ENCODE data around the gene CCDC201.

The CCDC201 gene

GRCh38 chr7:45873035-45873354 lies at the start of gene CCDC201:
CCDC201 (minus strand) TSS chr7:45873082; CDS start chr7:45873007, 75 bp downstream.
- no peak for DNase-seq

- DNase-seq, result no peak
Measured at GRCh38 chr7:45921699-45922519, 49.0 kb upstream of the CCDC201 start.

DNA sequence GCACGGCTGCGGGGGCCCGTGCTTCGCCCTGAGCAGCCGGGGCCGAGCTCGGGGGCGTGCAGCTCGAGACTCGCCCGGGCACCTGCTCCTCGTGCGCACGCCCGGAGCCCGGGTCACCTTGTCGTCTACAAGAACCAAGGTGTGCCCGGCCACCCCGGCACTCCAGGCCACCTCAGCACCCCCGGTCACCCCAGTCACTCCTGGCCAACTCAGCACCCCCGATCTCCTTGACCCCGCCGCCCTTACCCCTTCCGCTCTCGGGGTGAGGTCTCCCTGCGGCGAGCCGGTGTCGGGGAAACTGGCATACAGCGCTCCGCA lies 48.5 kb upstream of the CCDC201 start:
- DNase-seq, result no peak

DNA sequence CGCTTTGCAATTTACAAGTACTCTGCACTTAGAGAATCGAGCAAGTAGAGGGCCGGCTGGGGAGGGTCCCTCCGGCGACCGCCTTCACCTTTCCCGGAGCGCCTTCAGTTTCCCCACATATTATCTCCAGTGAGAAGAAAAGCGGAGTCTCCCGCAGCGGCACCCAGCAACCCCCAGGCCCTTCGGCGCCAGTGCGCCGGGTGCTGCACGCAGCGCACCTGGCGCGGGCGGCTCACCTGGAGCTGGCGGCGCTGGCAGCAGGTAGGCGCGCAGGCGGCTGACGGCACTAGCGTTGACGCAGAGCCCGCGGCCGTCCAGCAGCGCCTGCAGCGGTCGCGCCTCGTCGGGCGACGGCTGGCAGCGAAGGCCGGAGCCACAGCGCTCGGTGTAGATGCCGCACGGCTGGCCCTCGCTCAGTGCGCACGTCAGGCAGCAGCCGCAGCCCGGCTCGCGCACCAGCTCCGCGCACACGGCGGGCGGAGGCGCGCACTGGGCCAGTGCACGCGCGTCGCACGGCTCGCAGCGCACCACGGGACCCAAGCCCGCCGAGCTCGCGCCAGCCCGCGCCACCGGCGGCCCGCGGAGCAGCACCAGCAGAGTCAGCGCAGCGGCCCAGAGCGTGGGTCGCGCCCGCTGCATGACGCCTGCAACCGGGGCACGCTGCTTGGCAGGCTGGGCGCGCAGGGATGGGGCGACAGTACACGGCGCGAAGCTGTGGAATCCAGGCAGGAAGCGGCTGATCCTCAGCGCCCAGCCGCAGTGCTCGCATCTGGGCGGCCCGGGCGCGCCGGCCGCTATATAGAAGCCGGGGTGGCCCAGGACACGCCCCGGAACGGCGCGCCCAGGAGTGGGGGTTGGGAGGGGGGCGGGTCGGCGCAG lies 47.9 kb upstream of the CCDC201 start, which contains the start of gene IGFBP3:
Gene IGFBP3, minus strand, starts transcription at position 771 of the 879 bp plus-strand sequence. Its CDS starts 132 bp downstream, at position 639.
- no peak for DNase-seq

DNA sequence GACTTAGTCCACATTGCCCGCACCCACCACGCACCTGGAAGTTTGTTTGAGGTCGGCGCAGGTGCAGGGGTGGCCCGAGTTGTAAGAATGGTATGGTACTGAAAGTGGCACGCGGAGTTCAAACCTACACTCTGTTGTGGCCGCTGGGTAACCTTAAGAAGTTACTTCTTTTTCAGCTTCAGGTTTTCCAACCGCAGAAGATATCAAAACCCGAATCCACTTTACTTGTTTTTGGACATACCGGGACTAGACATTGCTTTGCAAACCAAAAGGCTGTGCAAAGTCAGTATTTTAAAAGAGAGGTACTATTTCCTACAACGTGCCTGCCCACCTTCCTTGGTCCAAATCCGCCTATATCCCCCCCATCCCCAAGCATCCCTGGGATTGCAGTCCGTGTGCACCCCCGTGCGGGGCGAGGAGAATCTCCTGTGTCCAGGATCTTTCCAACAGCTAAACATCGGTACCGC lies 47.1 kb upstream of the CCDC201 start:
- no peak for DNase-seq

GRCh38 chr7:45919231-45919784 lies 46.4 kb upstream of the CCDC201 start:
- DNase-seq, result no peak

- DNase-seq, result no peak
Measured at GRCh38 chr7:45918556-45918955, 45.7 kb upstream of the CCDC201 start.

DNA sequence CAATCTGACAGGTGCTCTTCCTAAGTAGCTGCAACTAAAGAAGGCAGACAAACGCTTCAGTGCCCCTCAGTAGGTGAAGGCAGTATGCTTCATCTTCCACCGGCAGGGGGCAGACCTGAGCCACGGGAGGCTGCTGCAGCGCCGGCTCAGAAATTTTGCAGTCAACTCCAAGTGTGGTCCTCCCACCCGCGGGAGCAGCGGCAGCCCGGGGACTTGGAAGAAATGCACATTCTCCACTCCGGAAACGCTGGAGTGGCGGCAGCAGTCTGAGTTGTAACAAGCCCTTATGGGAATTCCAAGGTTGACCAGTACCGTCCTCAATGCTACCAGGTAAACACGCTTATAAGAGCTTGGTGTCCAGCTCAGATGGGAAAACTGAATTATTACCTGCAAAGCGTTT lies 44.8 kb upstream of the CCDC201 start:
- DNase-seq, result peak; percentile 47

GRCh38 chr7:45917064-45917463 lies 44.2 kb upstream of the CCDC201 start:
- no peak for DNase-seq

GRCh38 chr7:45915606-45916005 lies 42.7 kb upstream of the CCDC201 start:
- no peak for DNase-seq

- DNase-seq, result no peak
Measured at GRCh38 chr7:45914911-45915310, 42.0 kb upstream of the CCDC201 start.

GRCh38 chr7:45912972-45913371 lies 40.1 kb upstream of the CCDC201 start:
- no peak for DNase-seq

- no peak for DNase-seq
Measured at GRCh38 chr7:45911311-45911710, 38.4 kb upstream of the CCDC201 start.

DNA sequence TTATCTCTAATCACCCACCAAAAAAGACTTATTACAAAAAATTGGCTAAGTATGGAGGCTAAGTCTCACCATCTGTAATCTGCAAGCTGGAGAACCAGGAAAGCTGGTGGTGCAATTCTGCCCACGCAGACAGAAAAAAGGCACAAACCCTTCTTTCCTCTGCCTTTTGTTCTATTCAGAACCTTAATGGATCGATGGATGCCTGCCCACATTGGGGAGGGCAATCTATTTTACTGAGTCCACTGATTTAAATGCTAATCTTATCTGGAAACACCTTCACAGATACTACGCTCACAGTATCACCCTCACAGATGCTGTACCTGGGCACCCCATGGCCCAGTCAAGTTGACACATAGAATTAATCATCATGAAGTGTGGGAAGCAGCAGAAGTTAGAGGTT lies 38.0 kb upstream of the CCDC201 start:
- DNase-seq, result no peak

DNA sequence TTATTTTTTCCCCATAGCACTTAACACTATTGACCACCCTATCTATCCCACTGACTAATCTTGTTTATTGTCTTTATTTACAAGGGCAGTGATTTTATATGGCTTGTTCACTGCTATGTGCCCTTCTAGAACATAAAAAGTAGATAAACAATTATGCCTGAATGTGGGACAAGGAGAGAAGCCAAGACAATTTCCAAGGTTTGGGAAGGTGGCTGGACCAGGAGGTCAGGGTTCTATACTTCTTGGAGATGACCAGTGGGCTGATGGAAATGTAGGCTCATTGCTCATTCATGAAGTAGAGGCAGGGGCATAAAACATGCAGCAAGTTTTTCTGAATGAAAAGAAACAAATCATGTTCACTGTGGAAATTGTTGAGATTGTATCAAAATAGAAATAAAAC lies 36.7 kb upstream of the CCDC201 start:
- no peak for DNase-seq

DNA sequence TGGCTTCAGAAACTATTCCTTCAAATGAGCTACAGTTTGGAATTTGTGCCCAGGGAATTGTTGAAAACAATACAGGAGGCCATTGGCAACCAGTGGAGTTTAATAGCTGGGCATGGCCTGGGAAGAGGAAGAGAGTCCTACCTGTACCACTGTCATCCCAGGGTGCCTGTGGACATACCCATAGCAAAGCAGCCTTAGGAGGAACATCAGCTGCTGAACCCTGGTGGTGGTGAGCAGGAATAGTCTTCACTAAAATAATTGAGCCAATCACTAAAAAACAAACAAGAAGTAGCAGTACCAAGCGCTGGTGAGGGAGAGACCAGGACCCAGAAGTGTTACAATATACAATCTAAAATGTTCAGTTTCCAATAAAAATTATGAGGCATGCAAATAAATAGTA lies 29.9 kb upstream of the CCDC201 start:
- DNase-seq, result no peak

GRCh38 chr7:45901566-45901965 lies 28.7 kb upstream of the CCDC201 start:
- no peak for DNase-seq

- no peak for DNase-seq
Measured at GRCh38 chr7:45898222-45898621, 25.3 kb upstream of the CCDC201 start.

- DNase-seq, result no peak
Measured at GRCh38 chr7:45897042-45897690, 24.3 kb upstream of the CCDC201 start.

GRCh38 chr7:45894665-45895062 lies 21.8 kb upstream of the CCDC201 start:
- no peak for DNase-seq

- DNase-seq, result no peak
Measured at GRCh38 chr7:45893996-45894664, 21.2 kb upstream of the CCDC201 start.

- no peak for DNase-seq
Measured at GRCh38 chr7:45893374-45893995, 20.6 kb upstream of the CCDC201 start.

All from CD4-positive, alpha-beta T cell treated with Interferon gamma for 1 hour (primary cell).